ENCODE data around the gene VPS4A. TPM values are rescaled to one million over a fixed set of nuclear protein-coding genes. Genes with fewer than 3 reads are reported as not detected.

VPS4A gene
- polyA plus RNA-seq, 3 donors, result 18.2 to 25.7 (median 21.8) TPM

DNA sequence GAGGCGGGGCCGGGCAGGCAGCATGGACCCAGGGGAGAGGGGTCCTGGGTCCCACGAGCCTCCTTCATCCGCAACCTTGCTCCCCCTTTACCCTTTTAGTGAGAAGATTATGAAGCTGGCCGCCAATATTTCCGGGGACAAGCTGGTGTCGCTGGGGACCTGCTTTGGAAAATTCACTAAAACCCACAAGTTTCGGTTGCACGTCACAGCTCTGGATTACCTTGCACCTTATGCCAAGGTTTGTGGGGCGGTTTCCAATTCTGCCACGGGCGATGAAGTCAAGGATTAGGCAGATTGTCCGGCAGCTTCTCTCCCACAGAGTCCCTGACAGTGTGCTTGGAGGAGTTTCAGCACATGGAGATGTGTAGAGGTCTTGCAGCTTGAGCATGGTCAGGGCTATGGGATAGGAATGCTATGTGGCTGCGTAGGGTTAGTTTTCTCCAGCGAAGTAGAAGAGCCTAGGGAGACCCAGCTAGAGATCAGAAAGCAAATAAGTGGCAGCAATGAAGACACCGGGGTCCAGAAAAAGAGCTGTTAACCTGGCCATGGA, 29.0 kb downstream of the VPS4A start:
- H3K79me2 ChIP-seq (ENCODE audit: insufficient read depth, low read length), result peaks cover 42% of the 10 kb centered on the region
- TF ChIP-seq, protein P1, sequence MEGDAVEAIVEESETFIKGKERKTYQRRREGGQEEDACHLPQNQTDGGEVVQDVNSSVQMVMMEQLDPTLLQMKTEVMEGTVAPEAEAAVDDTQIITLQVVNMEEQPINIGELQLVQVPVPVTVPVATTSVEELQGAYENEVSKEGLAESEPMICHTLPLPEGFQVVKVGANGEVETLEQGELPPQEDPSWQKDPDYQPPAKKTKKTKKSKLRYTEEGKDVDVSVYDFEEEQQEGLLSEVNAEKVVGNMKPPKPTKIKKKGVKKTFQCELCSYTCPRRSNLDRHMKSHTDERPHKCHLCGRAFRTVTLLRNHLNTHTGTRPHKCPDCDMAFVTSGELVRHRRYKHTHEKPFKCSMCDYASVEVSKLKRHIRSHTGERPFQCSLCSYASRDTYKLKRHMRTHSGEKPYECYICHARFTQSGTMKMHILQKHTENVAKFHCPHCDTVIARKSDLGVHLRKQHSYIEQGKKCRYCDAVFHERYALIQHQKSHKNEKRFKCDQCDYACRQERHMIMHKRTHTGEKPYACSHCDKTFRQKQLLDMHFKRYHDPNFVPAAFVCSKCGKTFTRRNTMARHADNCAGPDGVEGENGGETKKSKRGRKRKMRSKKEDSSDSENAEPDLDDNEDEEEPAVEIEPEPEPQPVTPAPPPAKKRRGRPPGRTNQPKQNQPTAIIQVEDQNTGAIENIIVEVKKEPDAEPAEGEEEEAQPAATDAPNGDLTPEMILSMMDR (IDR thresholded peaks at IDR 0.05), result no peak
- no peaks in the 10 kb centered on the region for H4K20me1 ChIP-seq (ENCODE audit: insufficient read depth, low read length)
- no peaks in the 10 kb centered on the region for H3K27me3 ChIP-seq (ENCODE audit: control insufficient read depth in 2 of 2, insufficient read depth in 2 of 2, low read length in 2 of 2)
- Mint-ChIP-seq H3K27me3 (ENCODE audit: low read depth in 3 of 3) (peaks cover 0 to 3% (median 0%) of the 10 kb centered on the region in 3 donors), H3K36me3 (peaks cover 38 to 43% of the 10 kb centered on the region in 2 donors), H3K9me3 (no peaks in the 10 kb centered on the region), H3K4me3 (peak overlapping the region; percentile 99 to 100), H3K27ac (peak overlapping the region; percentile 93 to 99 (median 96)), H3K4me1 (peaks cover 27% of the 10 kb centered on the region)
- H3K4me1 ChIP-seq (ENCODE audit: control insufficient read depth in 1 of 2, insufficient read depth in 2 of 2, low read length in 2 of 2), result peaks cover 20 to 34% of the 10 kb centered on the region in 2 donors
- 15% methylated on average over 11 of the region's 16 CpGs for WGBS (ENCODE audit: insufficient coverage)
- H3K9ac ChIP-seq (ENCODE audit: insufficient read depth, low read length, poor library complexity, severe bottlenecking), result peak overlapping the region; percentile 84
- DNase-seq, result no peak
- peak overlapping the region; percentile 78 to 87 for H3K27ac ChIP-seq (ENCODE audit: low read depth in 1 of 2, low read length in 2 of 2)
- H3K36me3 ChIP-seq (replicated peaks in 1 of 2; ENCODE audit: control insufficient read depth in 1 of 2, insufficient read depth in 2 of 2, low read length in 2 of 2), result peaks cover 25 to 48% of the 10 kb centered on the region in 2 donors
- peak overlapping the region; percentile 93 for H3K4me2 ChIP-seq (replicated peaks; ENCODE audit: extremely low read depth, low read length, poor library complexity, severe bottlenecking)
- peak overlapping the region; percentile 89 for H2AFZ ChIP-seq (ENCODE audit: insufficient read depth, low read depth, low read length, poor library complexity, severe bottlenecking)
- H3K9me3 ChIP-seq (replicated peaks in 1 of 2; ENCODE audit: control insufficient read depth in 1 of 2, insufficient read depth in 1 of 2, low read length in 2 of 2), result no peaks in the 10 kb centered on the region
- H3K4me3 ChIP-seq (replicated peaks in 1 of 3; ENCODE audit: low read depth in 2 of 3, low read length in 3 of 3), result peak overlapping the region; percentile 80 to 93 (median 88)
- intact Hi-C loops (cut with micrococcal nuclease), result no loop called here

GRCh38 chr16:69344171-69344570, 33.0 kb downstream of the VPS4A start:
- Histone ChIP-seq H3K36me3 (replicated peaks in 1 of 2; ENCODE audit: control insufficient read depth in 1 of 2, insufficient read depth in 2 of 2, low read length in 2 of 2) (peaks cover 14 to 39% of the 10 kb centered on the region in 2 donors), H3K27me3 (ENCODE audit: control insufficient read depth in 2 of 2, insufficient read depth in 2 of 2, low read length in 2 of 2) (no peaks in the 10 kb centered on the region), H3K4me2 (replicated peaks; ENCODE audit: extremely low read depth, low read length, poor library complexity, severe bottlenecking) (no peak overlapping the region), H3K4me3 (replicated peaks in 1 of 3; ENCODE audit: low read depth in 2 of 3, low read length in 3 of 3) (no peak overlapping the region), H3K9me3 (replicated peaks in 1 of 2; ENCODE audit: control insufficient read depth in 1 of 2, insufficient read depth in 1 of 2, low read length in 2 of 2) (no peaks in the 10 kb centered on the region), H2AFZ (ENCODE audit: insufficient read depth, low read depth, low read length, poor library complexity, severe bottlenecking) (no peak overlapping the region), H3K4me1 (ENCODE audit: control insufficient read depth in 1 of 2, insufficient read depth in 2 of 2, low read length in 2 of 2) (peaks cover 27 to 35% of the 10 kb centered on the region in 2 donors), H4K20me1 (ENCODE audit: insufficient read depth, low read length) (peaks cover 3% of the 10 kb centered on the region), H3K79me2 (ENCODE audit: insufficient read depth, low read length) (peaks cover 30% of the 10 kb centered on the region), H3K9ac (ENCODE audit: insufficient read depth, low read length, poor library complexity, severe bottlenecking) (no peak overlapping the region), H3K27ac (ENCODE audit: low read depth in 1 of 2, low read length in 2 of 2) (no peak overlapping the region)
- peaks cover 28% of the 10 kb centered on the region for H3K4me1 Mint-ChIP-seq
- H3K4me3 Mint-ChIP-seq, result no peak overlapping the region
- H3K36me3 Mint-ChIP-seq, result peaks cover 26% of the 10 kb centered on the region in 2 donors
- intact Hi-C loops (cut with micrococcal nuclease), result no loop called here
- 100% methylated on average over 1 of the region's 5 CpGs for WGBS (ENCODE audit: insufficient coverage)
- peaks cover 0 to 3% (median 0%) of the 10 kb centered on the region in 3 donors for H3K27me3 Mint-ChIP-seq (ENCODE audit: low read depth in 3 of 3)
- no peak for DNase-seq
- TF ChIP-seq, protein P1 (IDR thresholded peaks at IDR 0.05), result no peak
- no peaks in the 10 kb centered on the region for H3K9me3 Mint-ChIP-seq
- H3K27ac Mint-ChIP-seq, result no peak overlapping the region

Measured in CD14-positive monocyte (primary cell).